Measurements from ENCODE around the gene EEF1AKMT2.

- no peak for TF ChIP-seq CTCF (IDR thresholded peaks at IDR 0.05 in 8 of 11, conservative IDR thresholded peaks at IDR 0.05 in 3 of 11)
- TF ChIP-seq POLR2A (IDR thresholded peaks at IDR 0.05), result no peak
These were observed 80.5 kb downstream of the EEF1AKMT2 start for GRCh38 chr10:124711145-124711544.
